Measurements from ENCODE around the gene SLC24A4.
A peak's percentile ranks its signal among the peaks of the same experiment; 100 is the strongest.

Gene SLC24A4

DNA sequence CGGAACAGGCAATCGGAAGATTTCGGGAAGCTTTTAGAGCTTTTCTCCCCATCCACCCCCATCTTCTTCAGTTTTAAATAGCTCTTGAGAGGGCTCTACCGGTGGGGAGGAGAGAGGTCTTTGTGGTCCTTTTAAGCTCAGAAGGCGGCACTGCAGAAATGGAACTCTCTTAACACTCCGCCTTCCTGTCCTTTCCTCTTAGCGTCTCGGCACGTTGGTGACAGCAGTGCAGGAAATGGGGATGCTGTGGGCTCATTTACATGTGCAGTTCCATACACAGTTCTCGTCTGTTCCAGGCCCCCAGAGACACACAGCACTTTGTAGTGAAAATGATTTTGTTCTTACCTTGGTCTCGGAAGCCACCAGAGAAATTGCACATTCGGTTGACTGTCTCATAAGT is 140.2 kb downstream of the SLC24A4 start:
- no peak overlapping the region for H3K4me3 ChIP-seq (ENCODE audit: low read length)
- TF ChIP-seq, protein P1, sequence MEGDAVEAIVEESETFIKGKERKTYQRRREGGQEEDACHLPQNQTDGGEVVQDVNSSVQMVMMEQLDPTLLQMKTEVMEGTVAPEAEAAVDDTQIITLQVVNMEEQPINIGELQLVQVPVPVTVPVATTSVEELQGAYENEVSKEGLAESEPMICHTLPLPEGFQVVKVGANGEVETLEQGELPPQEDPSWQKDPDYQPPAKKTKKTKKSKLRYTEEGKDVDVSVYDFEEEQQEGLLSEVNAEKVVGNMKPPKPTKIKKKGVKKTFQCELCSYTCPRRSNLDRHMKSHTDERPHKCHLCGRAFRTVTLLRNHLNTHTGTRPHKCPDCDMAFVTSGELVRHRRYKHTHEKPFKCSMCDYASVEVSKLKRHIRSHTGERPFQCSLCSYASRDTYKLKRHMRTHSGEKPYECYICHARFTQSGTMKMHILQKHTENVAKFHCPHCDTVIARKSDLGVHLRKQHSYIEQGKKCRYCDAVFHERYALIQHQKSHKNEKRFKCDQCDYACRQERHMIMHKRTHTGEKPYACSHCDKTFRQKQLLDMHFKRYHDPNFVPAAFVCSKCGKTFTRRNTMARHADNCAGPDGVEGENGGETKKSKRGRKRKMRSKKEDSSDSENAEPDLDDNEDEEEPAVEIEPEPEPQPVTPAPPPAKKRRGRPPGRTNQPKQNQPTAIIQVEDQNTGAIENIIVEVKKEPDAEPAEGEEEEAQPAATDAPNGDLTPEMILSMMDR (conservative IDR thresholded peaks at IDR 0.05; ENCODE audit: low read length): no peak
- DNase-seq (ENCODE audit: low read depth): no peak

DNA sequence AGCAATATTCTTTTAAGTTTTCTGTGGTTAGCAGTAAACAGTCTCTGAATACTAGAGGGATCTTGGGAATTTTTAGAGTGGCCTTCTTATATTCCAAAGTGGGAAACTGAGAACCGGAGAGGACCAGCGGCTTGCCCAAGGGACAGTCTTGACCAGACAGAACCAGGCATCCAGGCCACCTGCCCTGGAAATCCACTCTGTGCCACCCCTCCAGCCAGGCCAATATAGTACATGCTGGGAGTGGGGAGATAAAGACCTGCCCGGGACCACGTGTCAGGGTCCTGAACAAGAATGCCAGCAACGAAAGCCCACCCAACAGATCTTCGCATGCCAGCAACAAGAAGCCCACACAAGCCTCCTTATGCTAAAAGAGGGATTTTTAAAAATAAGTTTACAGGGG is 141.2 kb downstream of the SLC24A4 start:
- H3K4me3 ChIP-seq (ENCODE audit: low read length): no peak overlapping the region
- TF ChIP-seq, protein P1 (conservative IDR thresholded peaks at IDR 0.05; ENCODE audit: low read length): no peak
- DNase-seq (ENCODE audit: low read depth): no peak

DNA sequence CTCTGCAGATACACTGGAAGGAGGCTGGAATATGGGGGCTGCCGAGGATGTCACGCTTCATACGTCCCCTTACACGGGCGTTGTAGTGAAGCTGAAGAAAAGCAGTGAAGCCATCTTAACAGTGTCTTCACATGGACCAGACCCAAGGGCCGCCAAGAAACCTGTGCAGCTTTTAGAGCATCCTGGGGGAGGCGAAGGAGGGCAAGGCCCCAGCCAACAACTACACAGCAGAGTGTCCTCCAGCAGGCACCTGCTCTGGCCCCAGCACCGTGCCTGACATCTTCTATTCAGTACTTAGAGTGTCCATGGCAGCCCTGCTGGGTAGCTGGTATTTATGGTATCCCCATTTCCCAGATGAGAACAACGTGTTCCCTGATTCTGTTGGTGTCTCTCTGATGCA is 141.8 kb downstream of the SLC24A4 start:
- no peak for DNase-seq (ENCODE audit: low read depth)
- H3K4me3 ChIP-seq (ENCODE audit: low read length): no peak overlapping the region
- TF ChIP-seq, protein P1 (conservative IDR thresholded peaks at IDR 0.05; ENCODE audit: low read length): no peak

DNA sequence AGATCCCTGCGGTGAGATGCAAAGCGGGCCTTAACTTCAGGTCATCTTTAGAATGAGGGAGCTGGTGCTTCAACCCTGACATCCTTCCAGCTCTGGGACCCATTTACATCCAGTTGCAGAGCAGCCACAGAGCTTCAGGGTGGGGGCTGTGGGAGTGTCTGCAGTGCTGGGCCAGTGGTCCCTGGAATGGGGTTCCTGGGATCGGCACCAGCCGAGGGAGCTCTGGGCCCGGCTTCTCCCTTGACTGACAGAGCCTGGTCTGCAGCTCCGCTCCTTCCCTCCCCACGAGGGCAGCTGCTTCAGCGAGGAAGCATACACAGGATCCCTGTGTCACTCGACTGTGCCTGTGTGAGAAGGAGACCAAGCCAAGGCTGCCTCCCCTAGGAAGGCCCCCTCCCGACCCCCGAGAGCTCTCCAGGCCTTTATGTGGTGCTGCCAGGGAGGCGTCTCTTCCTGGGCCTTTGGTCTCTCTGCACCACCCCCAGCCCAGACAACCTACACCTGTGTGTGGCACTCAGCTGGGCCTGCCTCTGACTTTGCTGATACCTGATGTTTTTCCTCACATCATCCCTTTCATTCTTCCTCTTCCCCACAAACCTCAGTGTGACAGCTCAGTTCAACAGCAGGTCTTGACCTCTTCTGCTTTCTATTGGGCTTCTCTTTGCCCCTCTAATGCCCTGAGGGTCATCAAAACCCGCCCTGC is 142.5 kb downstream of the SLC24A4 start:
- no peak for DNase-seq (ENCODE audit: low read depth)
- H3K4me3 ChIP-seq (ENCODE audit: low read length): no peak overlapping the region
- TF ChIP-seq, protein P1 (conservative IDR thresholded peaks at IDR 0.05; ENCODE audit: low read length): no peak

DNA sequence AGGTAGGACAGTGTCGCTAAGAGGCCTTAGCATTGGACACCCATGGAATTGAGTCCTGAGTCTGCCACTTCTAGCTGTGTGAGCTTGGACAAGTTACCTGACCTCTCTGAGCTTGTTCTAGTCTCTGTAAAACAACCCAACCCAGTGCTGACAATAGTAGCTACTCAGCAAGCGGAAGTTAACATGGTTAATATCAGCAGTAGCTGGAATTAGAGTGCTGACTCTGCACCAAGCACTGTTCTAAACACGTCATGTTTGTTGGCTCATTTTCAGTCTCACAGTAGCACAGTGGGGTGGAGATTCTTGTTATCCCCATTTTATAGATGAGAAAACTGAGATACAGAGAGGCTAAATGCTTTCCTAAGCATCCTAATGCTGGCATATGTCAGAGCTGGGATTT is 143.1 kb downstream of the SLC24A4 start:
- no peak for DNase-seq (ENCODE audit: low read depth)
- no peak overlapping the region for H3K4me3 ChIP-seq (ENCODE audit: low read length)
- TF ChIP-seq, protein P1 (conservative IDR thresholded peaks at IDR 0.05; ENCODE audit: low read length): no peak

DNA sequence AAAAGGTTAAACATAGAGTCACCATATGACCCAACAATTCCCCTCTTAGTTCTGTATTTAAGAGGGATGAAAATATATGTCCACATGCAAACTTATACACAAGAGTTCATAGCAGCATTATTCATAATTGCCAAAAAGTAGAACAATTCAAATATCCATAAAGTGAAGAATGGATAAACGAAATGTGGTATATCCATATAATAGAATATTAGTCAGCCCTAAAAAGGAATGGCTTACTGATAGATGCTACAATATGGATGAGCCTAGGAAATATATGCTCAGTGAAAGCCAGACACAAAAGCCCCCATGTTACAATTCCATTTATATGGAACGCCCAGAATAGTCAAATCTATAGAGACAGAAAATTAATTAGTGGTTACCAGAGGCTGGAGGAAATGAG is 146.6 kb downstream of the SLC24A4 start:
- DNase-seq (ENCODE audit: low read depth): no peak
- no peak overlapping the region for H3K4me3 ChIP-seq (ENCODE audit: low read length)

DNA sequence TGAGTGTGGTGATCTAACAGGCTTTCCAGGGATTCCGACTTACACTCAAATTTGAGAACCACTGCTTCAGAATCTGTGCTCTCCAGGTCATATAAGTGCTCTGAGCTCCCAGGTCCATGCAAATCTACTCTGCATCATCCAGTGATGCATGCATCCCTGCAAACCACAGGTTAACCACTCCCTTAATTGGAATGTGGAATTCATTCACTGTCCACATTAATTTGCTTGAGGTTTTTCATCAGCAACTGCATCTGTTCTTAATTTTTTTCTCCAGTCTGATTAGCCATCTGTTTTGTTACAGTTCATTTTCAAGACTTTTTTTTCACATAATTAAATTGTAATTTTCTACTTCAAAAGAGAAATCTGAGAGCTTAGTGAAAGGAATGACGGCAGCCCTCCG is 147.2 kb downstream of the SLC24A4 start:
- no peak overlapping the region for H3K4me3 ChIP-seq (ENCODE audit: low read length)
- peak; percentile 96 for DNase-seq (ENCODE audit: low read depth)
- TF ChIP-seq, protein P1 (conservative IDR thresholded peaks at IDR 0.05; ENCODE audit: low read length): no peak

More for the DNA sequence above, 146.6 kb downstream of the SLC24A4 start:
- TF ChIP-seq, protein P1 (conservative IDR thresholded peaks at IDR 0.05; ENCODE audit: low read length): no peak
